ENCODE data around the gene BET1L.
"Not testable (repeated sequence)": the region's sequence is repeated elsewhere in the genome, so short reads cannot be mapped to it uniquely, and the experiment has no call there.

The BET1L gene

DNA sequence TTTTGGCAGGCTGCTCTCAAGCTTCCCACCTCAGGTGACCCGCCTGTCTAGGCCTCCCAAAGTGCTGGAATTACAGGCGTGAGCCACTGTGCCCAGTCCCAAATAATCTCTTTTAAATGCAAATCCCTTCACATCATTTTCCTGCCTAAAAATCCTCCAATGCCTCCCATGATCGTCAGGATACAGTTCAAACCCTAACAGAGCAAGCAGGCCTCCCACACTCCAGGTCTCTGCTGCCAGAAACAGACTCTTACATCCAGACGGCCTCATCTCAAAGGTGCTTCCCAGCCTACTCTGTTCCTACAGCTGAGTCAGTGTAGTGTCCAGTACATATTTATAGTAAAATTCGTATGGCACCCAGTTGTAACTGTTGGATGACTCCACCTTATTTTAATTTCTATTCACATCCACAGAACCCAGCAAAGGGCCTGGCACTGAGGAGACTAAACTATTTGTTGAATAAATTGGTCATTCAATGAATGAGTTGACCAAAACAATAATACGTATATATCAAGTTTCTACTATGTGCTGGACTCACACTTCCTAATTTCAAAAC is 20.7 kb upstream of the BET1L start:
- no peak for DNase-seq

DNA sequence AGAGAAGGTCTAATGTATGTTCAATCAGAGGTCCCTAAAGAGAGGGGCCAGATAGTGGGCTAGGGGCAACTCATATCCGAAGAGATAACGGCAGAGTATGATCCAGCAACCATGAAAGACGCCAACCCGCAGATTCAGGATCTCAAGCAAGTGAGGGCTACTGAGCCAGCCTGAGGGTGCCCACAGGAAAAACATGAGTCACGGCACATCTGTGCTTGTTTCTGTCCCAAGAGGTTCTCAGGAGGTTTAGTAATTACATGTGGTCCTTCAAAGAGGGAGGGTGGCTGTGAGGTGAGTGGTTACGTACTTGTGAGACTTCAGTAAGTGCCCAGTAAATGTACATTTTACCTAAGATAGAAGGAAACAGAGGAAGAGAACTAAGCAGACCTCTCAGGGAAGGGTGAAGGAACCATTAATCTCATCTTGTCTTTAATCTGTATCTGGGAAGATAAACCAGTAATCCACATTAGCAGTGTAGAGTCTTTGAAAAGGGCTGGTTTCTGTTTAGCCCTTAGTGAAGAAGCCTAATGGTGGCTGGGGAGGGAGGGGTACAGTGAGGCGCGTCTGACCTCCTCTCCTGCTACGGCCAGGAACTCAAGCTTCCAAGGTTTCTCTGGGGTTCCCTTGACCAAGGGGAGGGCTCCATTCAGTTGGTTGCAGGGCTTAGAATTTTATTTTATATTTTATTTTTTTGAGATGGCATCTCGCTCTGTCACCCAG is 18.7 kb upstream of the BET1L start:
- DNase-seq, result no peak

DNA sequence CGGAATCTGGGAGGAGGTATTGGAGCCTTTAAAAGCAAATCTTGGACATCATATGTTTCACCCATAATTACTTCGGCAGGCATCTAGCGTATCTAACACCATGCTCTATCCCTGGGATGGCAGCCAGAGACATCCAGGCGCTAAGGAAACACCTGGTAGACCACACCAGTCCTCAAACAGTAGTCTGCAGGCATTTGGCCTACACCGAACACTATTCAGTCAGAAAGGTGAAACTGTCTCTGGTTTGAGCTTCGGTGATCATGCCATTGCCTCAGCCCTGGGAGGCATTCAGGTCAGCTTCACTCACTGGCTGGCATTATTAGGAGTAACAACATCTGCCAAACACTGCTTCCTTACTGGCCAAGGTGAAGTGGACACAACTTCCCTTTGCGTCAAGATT is 17.2 kb upstream of the BET1L start:
- DNase-seq, result no peak

DNA sequence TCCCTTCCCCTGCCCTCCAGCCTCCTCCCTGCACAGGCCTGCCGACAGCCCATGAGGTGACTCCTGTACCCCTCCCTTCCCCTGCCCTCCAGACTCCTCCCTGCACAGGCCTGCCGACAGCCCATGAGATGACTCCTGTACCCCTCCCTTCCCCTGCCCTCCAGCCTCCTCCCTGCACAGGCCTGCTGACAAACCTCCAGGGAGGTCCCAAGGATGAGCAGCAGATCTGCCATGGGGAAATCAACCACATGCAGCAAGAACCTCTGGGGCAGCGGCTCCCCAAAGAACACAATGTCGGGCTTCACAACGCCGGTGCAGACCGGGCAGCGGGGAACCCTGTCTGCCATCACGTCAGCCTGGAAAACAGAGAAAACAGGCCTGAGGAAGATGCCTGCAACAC is 16.7 kb upstream of the BET1L start:
- DNase-seq, result no peak

DNA sequence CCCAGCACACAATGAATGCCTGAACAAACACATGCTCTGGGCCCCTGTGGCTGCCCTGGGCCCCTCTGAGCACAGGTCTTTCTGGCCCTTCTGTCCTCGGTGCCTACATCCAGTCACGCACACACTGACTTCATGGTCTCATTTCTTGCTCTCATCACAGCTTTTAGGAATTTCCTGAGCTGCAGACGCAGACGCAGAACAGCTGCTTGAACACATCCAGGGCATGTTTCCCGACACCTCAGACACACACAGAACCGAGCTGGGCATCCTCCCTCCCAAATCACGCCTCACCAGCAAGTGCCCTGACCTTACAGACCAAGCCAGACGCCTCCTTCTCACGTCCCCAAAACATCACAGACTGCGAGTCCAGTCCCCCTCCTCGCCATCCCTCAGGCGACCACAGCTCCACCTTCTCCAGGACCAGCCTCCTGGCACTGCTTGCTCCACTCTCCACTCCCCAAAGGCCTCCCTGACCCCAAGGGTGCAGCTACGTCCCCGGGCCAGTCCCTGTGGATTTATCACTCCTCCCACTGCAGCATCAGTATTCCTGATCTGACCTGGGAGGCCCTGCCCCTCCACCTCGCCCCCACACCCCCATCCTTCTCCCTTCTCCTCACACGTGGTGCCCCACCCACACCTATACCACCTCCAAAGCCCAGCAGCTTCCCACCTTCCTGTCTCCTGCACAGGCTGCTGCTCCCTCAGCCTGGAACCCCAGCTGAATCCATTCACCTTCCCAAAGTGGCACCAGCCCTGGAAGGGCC is 16.0 kb upstream of the BET1L start:
- no peak for DNase-seq

DNA sequence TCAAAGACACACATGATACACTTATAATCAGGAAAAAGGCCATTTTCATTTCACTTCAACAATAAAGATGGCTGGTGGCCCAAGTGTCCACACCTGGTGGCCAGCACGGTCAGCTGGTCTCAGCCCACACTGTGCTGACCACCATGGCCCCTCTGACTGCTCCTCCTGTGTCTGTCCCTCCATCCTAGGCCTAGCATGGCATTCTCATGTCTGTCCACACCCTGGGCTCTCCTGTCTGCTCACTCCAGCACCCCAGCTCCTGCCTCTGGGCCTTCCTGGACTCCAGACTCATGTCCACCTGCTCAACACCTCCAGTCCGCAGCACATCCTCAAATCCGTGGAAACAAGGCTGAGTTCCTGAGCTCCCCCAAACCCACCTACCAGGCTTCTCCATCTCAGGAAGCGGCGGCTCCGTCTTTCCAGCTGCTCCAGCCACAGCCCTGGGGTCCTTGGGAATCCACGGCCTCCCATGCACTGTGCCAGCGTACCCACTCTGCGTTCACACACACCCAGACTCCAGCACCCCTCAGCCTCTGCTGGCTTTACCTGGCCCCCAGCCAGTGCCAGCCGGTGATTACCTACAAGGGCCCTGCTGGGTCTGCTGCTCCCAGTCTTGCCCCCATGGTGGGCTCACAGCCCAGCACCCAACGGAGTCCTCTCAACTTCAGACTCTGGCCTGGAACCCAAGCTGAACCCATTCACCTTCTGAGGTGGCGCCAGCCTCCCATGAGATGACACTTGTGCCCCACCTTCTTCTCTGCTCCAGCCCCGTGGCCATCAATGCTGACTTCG is 15.0 kb upstream of the BET1L start:
- no peak for DNase-seq

DNA sequence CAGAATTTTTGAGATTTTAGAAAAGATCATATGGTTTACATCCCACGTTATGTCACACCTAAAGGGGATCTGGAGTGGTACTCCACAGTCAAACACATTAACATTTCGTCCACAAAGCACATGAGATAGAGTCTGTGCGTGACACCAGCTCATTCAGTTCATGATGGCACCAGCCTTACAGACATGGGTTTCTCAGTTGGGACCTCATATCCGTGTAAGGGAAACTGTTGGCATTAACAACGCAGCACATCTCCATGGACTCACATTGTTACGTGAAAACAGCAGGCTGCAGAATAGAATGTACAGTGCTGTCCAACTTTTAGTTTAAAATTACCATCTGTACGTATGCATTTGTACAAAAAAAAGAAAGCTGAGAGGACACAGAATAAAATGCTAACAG is 14.3 kb upstream of the BET1L start:
- no peak for DNase-seq

GRCh38 chr11:220641-221215 is 13.5 kb upstream of the BET1L start:
- not testable (repeated sequence) for DNase-seq

DNA sequence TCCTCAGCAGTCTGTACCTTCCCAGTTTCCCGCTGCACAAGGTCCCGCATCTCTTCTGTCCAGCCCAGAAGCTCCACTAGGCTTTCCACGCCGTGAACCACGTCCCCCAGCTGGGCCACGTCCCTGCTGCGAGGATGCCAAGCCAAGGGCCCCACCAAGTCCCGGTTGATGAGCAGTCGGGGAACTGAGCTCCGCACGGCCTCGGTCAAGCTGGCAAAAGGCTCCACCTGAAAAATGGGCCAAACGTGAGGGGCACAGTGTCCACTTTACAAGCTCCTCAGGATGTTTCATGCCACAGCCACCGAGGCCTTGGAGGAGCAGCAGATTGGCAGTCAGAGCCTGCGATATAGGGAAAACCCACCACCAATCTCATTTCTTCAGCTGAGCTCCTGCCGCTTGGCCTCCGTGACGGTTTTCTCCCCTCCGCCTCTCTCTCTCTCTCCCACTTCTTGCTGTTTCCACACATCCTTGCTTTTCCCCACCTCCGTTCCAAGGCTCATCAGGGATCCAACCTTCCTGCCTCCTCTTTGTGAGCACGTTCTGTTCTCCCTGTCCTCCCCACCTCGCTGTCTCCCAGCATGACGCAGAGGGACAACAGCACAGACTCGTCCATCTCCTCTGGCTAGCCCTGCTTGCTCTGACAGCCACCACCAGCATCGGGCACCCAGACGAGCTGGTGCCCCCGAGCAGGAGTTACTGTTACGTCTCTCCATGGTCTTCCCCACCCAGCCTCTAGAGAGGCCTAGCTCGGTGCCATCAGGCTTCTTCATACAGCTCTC is 11.8 kb upstream of the BET1L start:
- DNase-seq, result no peak

DNA sequence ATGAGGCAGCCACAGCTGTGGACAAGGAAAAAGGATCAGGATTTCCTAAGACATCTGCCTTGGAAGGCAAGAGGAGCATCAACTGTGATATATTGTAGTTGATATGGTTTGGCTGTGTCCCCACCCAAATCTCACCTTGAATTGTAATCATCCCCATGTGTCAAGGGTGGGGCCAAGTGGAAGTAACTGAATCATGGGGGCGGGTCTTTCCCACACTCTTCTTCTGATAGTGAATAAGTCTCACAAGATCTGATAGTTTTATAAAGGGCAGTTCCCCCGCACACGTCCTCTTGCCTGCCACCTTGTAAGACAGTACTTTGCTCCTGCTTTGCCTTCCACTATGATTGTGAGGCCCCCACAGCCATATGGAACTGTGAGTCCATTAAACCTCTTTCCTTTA is 10.5 kb upstream of the BET1L start:
- DNase-seq, result no peak

DNA sequence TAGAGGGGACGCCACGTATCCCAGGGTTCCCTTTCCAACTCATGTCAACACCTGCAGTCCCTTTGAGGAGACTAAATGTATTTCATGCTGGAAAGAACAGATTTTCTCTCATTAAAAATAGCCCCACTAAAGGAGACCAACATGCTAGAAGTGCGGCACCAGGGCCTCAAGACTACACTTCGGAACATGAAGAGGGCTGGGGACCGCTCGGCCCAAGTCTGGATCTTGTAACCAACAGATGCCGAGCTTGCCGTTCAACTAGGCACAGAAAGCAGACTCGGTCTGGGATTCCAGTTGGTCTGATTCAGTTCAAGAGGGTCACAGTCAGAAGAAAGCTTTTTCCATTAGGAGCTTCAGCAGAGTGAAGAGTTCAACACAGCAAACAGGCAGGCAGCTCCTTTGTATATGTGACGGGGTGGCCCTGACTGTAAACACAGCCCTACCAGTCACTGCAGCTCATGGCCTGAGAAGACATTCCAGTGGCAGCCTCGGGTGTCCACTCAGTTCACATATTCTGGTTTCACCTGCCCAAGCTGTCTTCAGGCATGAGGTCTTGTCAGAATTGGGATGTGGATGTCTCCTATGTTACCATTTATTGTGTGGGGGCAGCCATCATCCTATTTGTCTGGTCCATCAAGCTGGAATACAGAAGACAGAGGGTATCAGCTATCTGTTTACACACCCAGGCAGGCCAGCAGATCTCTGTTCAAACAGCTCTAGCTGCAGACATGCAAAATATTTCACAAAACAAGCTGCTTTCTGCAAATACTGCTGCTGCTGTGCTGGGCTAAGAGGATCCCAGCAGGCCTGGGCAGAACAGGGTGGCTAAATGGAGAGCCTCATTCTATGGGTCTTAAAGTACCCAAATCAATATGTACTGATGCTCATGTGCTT is 9.1 kb upstream of the BET1L start:
- no peak for DNase-seq

DNA sequence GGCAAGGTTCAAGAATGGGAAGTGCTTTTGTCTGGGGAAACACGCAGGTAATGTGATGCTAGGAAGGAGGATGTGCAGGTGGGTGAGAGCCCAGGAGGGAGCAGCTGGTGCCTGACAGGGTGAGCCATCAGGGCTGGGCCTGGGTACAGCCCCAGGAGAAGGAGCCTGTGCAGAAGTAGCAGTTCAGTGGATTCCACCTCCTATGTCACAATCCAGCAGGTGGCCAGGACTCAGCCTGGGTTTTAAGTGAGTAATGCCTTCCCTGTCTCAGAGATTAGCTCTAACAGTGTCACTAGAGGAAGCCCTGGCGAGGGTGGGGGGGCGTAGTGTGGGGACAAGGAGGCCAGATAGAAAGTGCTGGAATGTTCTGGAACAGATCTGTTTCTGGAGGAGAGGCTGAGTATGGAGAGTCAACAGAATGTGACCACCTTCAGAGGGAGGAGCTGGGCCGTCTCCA is 8.4 kb upstream of the BET1L start:
- DNase-seq, result no peak

DNA sequence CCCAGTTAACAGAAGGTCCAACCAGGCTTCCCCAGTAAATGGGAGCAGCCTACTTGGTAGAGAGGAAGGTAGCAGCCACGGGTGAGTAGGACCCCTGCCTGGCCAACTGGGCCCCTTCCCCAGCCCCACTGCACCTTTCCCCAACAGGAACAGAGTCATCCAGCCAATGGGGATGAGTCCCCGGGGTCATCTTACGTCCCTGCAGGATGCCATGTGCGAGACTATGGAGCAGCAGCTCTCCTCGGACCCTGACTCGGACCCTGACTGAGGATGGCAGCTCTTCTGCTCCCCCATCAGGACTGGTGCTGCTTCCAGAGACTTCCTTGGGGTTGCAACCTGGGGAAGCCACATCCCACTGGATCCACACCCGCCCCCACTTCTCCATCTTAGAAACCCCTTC is 6.9 kb upstream of the BET1L start:
- no peak for DNase-seq

- no peak for DNase-seq
These were observed 5.9 kb upstream of the BET1L start for GRCh38 chr11:213111-213510.

GRCh38 chr11:212150-213100 is 5.2 kb upstream of the BET1L start:
- no peak for DNase-seq

- DNase-seq, result no peak
These were observed 4.5 kb upstream of the BET1L start for GRCh38 chr11:211741-212140.

GRCh38 chr11:211295-211694 is 4.1 kb upstream of the BET1L start:
- DNase-seq, result no peak

- DNase-seq, result no peak
These were observed 3.6 kb upstream of the BET1L start for GRCh38 chr11:210803-211180.

- DNase-seq, result no peak
These were observed 3.1 kb upstream of the BET1L start for GRCh38 chr11:210122-210802.
